Motor neuron (in vitro differentiated cells): ENCODE measurements around the gene HPDL. TPM values are rescaled to one million over a fixed set of nuclear protein-coding genes. Genes with fewer than 3 reads are reported as not detected.

Experiments
- ATAC-seq, 8 experiments: fragments of 200-7000 bp; cut with Tn5 transposase; replicated peaks in 6 of 8; 2 replicates each; pipeline ENCODE4 v1.8.0; 2021; ENCODE audit warnings: mild to moderate bottlenecking in 8 of 8, moderate library complexity in 8 of 8
- H3K27ac ChIP-seq, 2 donors: fragments of 250-450 bp; sonication (Bioruptor Pico); 2 replicates each; pipeline ENCODE4 v1.9.0; 2021; ENCODE audit warnings: antibody characterized with exemption in 2 of 2, mild to moderate bottlenecking in 2 of 2, moderate library complexity in 1 of 2
- H3K4me1 ChIP-seq, 2 donors: fragments of 250-450 bp; sonication (Bioruptor Pico); replicated peaks in 1 of 2; 2 replicates each; pipeline ENCODE4 v1.6.1; 2021; ENCODE audit warnings: antibody characterized with exemption in 2 of 2, mild to moderate bottlenecking in 2 of 2, moderate library complexity in 1 of 2
- H3K4me3 ChIP-seq, 5 donors: fragments of 250-450 bp; sonication (Bioruptor Pico); 2 replicates each; pipeline ENCODE4 v1.9.0; 2021; ENCODE audit warnings: antibody characterized with exemption in 5 of 5, mild to moderate bottlenecking in 5 of 5, moderate library complexity in 4 of 5
- WGBS, 10 experiments: fragments of 450-650 bp; shearing (Covaris generic); methylation state at CpG; one replicate each; pipeline ENCODE4 v1.0.0; 2022; 5-methylcytosine and 5-hydroxymethylcytosine counted together
- in situ Hi-C, 9 experiments: fragments of 400-800 bp; cut with MboI; loops; one replicate each; pipeline ENCODE4 v1.15.0; 2021; ENCODE audit warnings: low sequenced_read_pairs in 9 of 9, low pct_unique_long_range_greater_than_20kb in 2 of 9; ENCODE audit not compliant: unreplicated experiment in 9 of 9
- total RNA-seq, 8 experiments: library from RNA; unstranded; fragments of 300-600 nt; gene quantifications; 2 replicates each; pipeline versions ENCODE4 v1.2.3 to v1.2.4, GENCODE V29; 2022

Gene HPDL
- total RNA-seq, 8 experiments from 2014 or later = 0.64 to 35.9 (median 9.5) TPM

GRCh38 chr1:45327644-45328515, 1.2 kb downstream of the HPDL start:
- in situ Hi-C loops = no loop called here
- Histone ChIP-seq H3K27ac (no peak overlapping the region), H3K4me1 (peaks cover 25 to 37% of the 10 kb centered on the region in 2 donors), H3K4me3 (peak overlapping the region in 4 of 5 donors; percentile 32 to 42 (median 34))
- peak in 5 of 8 experiments; percentile 2 to 19 (median 12) for ATAC-seq
- WGBS, 10 experiments = 10 to 84% (median 32%) methylated on average over 1 to 17 of the region's 19 CpGs; no CpG with 5 or more reads in 3 of the 10 experiments

DNA sequence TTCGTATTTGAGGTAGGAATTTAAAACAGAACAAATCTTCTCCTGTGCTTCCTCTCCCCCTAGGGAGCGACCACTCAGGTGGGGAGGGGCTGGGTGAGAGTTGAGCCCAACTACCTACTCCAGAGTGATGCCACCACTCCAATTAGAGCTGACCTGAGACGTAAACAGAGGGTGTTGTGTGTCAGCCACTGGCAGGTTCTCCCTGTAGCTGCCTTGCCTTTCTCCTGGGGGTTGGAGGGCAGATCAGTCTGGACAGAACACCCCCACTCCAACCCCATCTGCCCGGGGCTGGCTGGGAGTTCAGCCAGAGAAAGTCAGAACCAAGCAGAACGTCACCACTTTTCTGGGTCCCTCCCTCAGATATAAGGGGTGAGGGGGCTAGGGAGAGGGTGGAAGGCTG, 2.0 kb downstream of the HPDL start:
- ATAC-seq = peak in 1 of 8 experiments; percentile 1
- H3K4me1 ChIP-seq = peaks cover 25 to 37% of the 10 kb centered on the region in 2 donors
- in situ Hi-C loops = no loop called here
- WGBS, 10 experiments = 0 to 66% (median 29%) methylated on average over 1 to 5 of the region's 5 CpGs; no CpG with 5 or more reads in 3 of the 10 experiments
- no peak overlapping the region for H3K4me3 ChIP-seq
- H3K27ac ChIP-seq = no peak overlapping the region

DNA sequence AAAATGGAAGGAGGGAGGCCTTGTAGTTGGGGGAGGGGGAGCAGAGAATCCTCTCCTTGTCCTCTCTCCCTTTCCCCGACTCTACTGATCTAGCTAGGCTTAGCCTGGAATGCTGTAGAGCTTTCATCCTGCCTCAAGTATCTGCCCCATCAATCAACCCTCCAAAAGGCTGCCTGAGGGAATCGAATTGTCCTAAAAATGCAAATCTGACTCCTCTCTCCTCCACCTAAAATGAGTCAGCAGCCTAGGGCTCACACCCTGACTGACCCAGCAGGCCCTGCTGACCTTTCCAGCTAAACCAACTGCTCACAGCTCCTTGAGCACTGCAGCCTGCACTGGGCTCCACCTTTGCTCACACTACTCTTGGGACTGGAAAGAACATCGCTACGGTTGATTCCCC, 2.8 kb downstream of the HPDL start:
- Histone ChIP-seq H3K27ac (no peak overlapping the region), H3K4me3 (no peak overlapping the region), H3K4me1 (peaks cover 25 to 37% of the 10 kb centered on the region in 2 donors)
- in situ Hi-C loops = no loop called here
- peak in 3 of 8 experiments; percentile 65 to 84 (median 78) for ATAC-seq
- 0 to 53% (median 10%) methylated on average over 1 to 3 of the region's 4 CpGs; no CpG with 5 or more reads in 3 of the 10 experiments for WGBS, 10 experiments

DNA sequence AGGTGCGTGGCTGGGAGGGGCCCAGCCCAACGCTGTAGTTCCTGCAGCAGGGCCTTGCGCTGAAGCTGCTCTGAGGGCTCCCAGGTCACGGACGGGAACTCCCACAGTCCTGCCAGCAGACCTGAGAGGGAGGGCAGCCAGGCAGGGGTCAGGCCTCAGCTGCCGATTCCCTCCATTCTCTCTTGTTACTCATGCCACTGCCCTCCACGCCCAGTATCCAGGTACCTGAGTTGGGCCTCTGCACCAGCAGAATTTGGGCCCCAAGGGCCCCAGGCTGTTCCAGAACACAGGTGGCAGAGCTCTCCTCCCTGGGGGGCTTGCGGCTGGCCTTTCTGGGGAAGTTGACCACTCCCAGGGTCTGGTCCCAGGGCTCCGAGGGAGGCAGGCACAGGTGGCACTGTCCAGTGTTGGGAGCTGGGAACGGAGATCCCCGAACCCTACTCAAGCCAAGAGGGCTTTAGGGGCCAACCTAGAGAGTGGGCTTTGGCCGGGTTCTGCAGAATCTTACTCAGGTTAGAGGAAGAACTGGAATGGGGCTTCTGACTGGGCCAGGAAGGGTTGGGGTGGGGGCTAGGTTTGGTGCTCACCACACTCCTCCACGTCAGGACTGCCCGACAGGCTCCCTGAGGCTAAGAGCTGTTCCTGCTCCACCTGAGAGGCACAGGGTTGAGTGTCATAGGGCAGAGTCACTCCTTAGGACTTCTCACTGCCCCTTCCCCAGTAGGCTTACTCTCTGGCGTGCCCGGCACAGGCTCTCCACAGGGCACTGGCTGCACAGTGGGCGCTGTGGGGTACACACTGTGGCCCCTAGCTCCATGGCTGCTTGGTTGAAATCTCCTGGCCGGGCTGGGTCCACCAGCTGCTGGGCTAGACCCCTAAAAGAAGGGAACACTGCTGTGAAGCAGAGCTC, 5.0 kb downstream of the HPDL start:
- Histone ChIP-seq H3K4me1 (peaks cover 23 to 27% of the 10 kb centered on the region in 2 donors), H3K27ac (no peak overlapping the region), H3K4me3 (no peak overlapping the region)
- ATAC-seq = no peak
- in situ Hi-C loops = no loop called here
- 93 to 100% (median 96%) methylated on average over 1 to 8 of the region's 18 CpGs; no CpG with 5 or more reads in 4 of the 10 experiments for WGBS, 10 experiments

DNA sequence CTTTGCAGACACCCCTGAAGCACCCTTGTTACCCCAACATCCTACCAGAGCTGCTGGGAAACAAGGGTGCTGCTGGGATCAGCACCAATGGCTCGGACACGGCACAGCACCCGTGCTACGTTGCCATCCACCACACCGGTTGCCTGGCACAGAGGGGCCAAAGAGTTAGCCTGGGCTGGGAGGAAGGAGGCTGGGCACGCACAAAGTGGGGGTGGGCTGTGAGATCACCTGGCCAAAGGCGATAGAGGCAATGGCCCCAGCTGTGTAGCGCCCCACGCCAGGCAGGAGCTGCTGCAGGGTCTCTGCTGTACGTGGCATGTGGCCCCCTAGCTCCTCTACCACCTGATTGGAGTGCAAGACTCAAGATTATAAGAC, 5.6 kb downstream of the HPDL start:
- no peak for ATAC-seq
- Histone ChIP-seq H3K27ac (no peak overlapping the region), H3K4me1 (peaks cover 23 to 24% of the 10 kb centered on the region in 2 donors), H3K4me3 (no peak overlapping the region)
- in situ Hi-C loops = no loop called here
- 100% methylated on average over 1 to 4 of the region's 10 CpGs; no CpG with 5 or more reads in 7 of the 10 experiments for WGBS, 10 experiments

GRCh38 chr1:45334308-45335245, 7.9 kb downstream of the HPDL start:
- in situ Hi-C loops = no loop called here
- Histone ChIP-seq H3K27ac (no peak overlapping the region), H3K4me1 (peaks cover 5 to 6% of the 10 kb centered on the region in 2 donors), H3K4me3 (no peak overlapping the region)
- ATAC-seq = no peak
- WGBS, 10 experiments = 63 to 100% (median 87%) methylated on average over 1 to 9 of the region's 9 CpGs; no CpG with 5 or more reads in 2 of the 10 experiments

DNA sequence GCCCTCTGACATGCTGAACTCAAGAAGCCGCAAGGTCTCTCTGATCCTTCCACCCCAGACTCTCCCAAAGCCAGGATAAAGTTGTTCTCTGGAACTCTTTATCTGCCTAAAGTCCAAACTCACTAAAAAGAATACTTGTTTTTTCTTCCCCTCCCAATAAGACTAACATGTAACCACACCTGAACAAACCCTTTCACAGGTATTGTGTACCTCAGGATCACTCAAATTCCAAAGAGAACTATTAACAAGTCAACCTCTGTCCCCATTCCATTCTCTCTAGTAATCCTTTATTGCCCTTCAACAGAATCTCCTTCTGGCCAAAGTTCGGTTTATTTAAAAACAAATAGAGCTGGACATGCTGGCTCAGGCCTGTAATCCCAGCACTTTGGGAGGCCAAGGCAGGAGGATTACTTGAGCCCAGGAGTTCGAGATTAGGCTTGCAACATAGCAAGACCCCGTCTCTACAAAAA, 9.2 kb downstream of the HPDL start:
- 86 to 100% (median 93%) methylated on average over 2 to 4 of the region's 4 CpGs for WGBS, 10 experiments
- H3K27ac ChIP-seq = no peak overlapping the region
- ATAC-seq = no peak

DNA sequence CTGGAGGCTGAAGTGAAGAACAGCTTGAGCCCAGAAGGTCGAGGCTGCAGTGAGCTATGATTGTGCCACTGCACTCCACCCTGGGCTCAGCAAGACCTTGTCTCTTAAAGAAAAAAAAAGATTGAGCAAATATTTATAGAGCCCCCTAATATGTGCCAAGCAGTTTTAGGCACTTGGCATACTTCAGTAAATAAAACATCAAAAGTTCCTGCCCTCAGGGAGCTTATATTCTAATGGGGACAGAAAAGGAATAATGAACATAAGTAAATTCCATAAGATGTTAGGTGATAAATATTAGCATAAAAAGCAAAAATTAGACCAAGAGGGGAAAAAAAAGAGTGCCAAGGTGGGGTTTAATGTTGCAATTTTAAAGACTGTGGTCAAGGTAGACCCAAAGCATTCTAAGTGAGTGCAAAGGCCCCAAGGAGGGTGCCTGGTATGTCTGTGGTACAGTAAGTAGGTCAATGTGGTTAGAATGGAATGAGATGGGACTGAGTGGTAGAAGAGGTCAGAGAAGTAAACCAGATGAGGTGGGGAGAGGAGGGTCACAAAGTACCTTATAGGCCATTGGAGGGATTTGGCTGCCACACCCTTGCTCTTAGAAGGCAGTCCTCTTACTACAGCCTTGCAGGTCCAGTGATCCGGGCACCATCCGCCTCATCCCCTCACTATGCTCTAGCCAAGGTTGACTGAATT, 11.1 kb downstream of the HPDL start:
- peaks cover 12 to 14% of the 10 kb centered on the region in 2 donors for H3K4me1 ChIP-seq
- ATAC-seq = no peak
- H3K27ac ChIP-seq = no peak overlapping the region
- WGBS, 10 experiments = 67 to 100% (median 92%) methylated on average over 1 to 3 of the region's 3 CpGs
- H3K4me3 ChIP-seq = no peak overlapping the region
- in situ Hi-C loops = no loop called here

More for the DNA sequence above, 9.2 kb downstream of the HPDL start:
- no peak overlapping the region for H3K4me3 ChIP-seq
- H3K4me1 ChIP-seq = peaks cover 5 to 7% of the 10 kb centered on the region in 2 donors
- in situ Hi-C loops = no loop called here

DNA sequence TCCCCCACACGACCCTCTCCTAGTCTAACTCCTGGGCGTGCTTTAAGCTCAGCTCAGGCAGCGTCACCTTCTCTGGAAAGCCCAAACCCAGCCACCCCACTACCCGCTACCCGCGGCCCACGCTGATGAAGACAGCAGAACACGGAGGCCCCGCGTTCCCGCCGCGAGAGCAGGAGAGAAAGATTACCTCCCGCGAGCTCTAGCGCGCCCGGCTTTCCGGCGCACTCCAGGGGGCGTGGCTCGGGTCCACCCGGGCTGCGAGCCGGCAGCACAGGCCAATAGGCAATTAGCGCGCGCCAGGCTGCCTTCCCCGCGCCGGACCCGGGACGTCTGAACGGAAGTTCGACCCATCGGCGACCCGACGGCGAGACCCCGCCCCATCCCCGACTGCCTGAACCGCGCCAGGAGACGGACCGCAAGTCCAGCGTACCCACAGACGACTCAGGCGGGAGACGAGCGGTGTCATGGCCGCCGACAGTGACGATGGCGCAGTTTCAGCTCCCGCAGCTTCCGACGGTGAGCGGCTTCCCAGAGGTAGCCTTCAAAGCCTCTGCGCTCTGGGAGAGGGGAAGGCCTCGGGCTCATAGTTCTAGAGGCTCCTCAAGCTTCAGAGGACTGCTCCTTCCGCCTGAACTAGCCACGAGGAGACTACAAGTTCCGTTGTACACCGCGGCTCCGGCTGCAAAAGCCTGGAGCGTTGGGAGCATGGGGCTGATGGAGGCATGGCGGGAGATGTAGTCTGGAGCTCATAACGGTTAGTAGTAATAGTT, 13.3 kb downstream of the HPDL start, which contains the start of the genes MUTYH and TOE1:
Gene MUTYH (minus strand): TSS at position 652 of the 770 bp plus-strand sequence. CDS start 5,935 bp downstream, outside the sequence.
Gene TOE1 (plus strand): TSS at position 382 of the 770 bp plus-strand sequence. CDS start 83 bp downstream, at position 465.
- peak within 1 kb of the TSS; percentile 93 for H3K27ac ChIP-seq
- in situ Hi-C loops = no loop called here
- peak within 1 kb of the TSS; percentile 48 to 81 (median 65) for H3K4me3 ChIP-seq
- peak; percentile 84 to 93 (median 92) for ATAC-seq
- H3K4me1 ChIP-seq = peaks cover 12 to 14% of the 10 kb centered on the region in 2 donors
- WGBS, 10 experiments = 0 to 3% (median 0%) methylated on average over 2 to 27 of the region's 70 CpGs; no CpG with 5 or more reads in 3 of the 10 experiments

DNA sequence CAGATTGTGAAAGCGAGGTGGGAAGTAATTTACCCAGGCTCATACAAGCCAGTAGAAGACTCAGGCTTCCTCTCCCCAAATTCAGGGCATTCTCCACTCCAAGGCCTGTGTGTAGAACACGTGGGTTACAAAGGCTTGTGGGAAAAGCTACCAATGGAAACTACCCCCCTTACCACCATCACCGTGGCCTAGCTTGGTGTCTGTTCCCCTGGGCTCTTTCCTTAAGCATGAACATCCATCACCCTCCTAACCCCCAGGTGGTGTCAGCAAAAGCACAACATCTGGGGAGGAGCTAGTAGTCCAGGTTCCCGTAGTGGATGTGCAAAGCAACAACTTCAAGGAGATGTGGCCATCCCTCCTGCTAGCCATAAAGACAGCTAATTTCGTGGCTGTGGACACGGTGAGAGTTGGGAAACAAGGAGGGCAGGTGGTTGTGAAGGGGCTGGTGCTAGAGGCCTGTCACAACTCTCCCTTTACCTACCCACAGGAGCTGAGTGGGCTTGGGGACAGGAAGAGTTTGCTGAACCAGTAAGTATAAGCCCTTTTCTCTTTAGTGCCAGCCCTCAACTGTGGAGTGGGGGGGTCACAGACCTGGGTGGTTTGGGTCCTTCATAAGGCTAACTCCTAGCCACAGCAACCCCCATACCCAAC, 14.2 kb downstream of the HPDL start:
- peak in 3 of 8 experiments; percentile 3 to 8 (median 4) for ATAC-seq
- Histone ChIP-seq H3K4me1 (peaks cover 12 to 14% of the 10 kb centered on the region in 2 donors), H3K4me3 (peak overlapping the region; percentile 48 to 81 (median 65)), H3K27ac (peak overlapping the region; percentile 93)
- in situ Hi-C loops = no loop called here
- WGBS, 10 experiments = 0 to 22% (median 15%) methylated on average over 1 to 5 of the region's 6 CpGs; no CpG with 5 or more reads in 6 of the 10 experiments
